Bronchial epithelial cell (primary cell): ENCODE results near the gene KHDC1L. TPM values are rescaled to one million over a fixed set of nuclear protein-coding genes. Genes with fewer than 3 reads are reported as not detected.
A peak's percentile ranks its signal among the peaks of the same experiment; 100 is the strongest.
"Not testable (repeated sequence)": the region's sequence is repeated elsewhere in the genome, so short reads cannot be mapped to it uniquely, and the experiment has no call there.

ENCODE experiments used
- DNase-seq: peaks from one replicate; pipeline ENCODE4 v3.0.0-alpha.2; 2010; ENCODE audit warnings: low read depth
- FAIRE-seq: peaks from 2 replicates; lab custom pipeline; 2011; peaks lifted over from hg19 to GRCh38; lab: Jason Lieb, UNC
- H3K27me3 ChIP-seq: 2 replicates; pipeline ENCODE4 v1.5.1; 2011; ENCODE audit warnings: low read length; ENCODE audit not compliant: control insufficient read depth, insufficient read depth
- H3K36me3 ChIP-seq: 2 replicates; pipeline ENCODE4 v1.5.1; 2011; ENCODE audit warnings: low read length; ENCODE audit not compliant: control insufficient read depth, insufficient read depth
- H3K4me3 ChIP-seq: 2 replicates; pipeline ENCODE4 v1.5.1; 2011; ENCODE audit warnings: mild to moderate bottlenecking, low read depth, low read length, control low read depth
- CTCF ChIP-seq: IDR thresholded peaks from 2 replicates; pipeline ENCODE4 v1.5.1; 2011; ENCODE audit warnings: mild to moderate bottlenecking, moderate library complexity, low read length, control low read depth, inconsistent platforms; ENCODE audit not compliant: insufficient read depth, severe bottlenecking
- total RNA-seq: library from RNA; depleted of rRNA; stranded (reverse); fragments of >200 nt; gene quantifications from 2 replicates; pipeline ENCODE4 v1.2.1, GENCODE V29; 2014

The KHDC1L gene
- total RNA-seq, 1 donor from 2014 or later = not detected

DNA sequence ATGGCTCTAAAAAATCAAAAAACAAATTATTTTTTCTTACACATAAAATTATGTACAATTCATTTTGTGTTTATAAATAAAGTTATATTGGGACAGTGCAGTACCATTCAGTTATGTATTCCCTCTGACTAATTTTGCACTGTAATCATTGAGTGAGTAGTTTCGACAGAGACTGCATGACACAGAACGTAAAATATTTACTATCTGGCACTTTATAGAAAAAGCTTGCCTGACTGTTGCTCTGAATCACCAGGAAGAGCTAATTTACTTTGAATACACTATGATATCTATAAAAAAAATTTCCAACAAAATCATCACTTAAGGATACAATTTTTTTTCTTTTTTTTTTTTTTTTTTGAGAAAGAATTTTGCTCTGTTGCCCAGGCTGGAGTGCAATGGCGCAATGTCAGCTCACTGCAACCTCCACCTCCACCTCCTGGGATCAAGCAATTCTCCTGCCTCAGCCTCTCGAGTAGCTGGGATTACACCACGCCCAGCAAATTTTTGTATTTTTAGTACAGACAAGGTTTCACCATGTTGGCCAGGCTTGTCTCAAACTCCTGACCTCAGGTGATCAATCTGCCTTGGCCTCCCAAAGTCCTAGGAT, 11.0 kb upstream of the KHDC1L start:
- FAIRE-seq = no peak
- Histone ChIP-seq H3K36me3 (no peaks in the 10 kb centered on the region), H3K27me3 (no peaks in the 10 kb centered on the region), H3K4me3 (no peak overlapping the region)
- peak; percentile 97 for DNase-seq
- no peak for TF ChIP-seq CTCF

GRCh38 chr6:73234733-73235132, 9.4 kb upstream of the KHDC1L start:
- no peak for FAIRE-seq
- Histone ChIP-seq H3K27me3 (no peaks in the 10 kb centered on the region), H3K36me3 (no peaks in the 10 kb centered on the region), H3K4me3 (no peak overlapping the region)
- no peak for TF ChIP-seq CTCF
- peak; percentile 93 for DNase-seq

- not testable (repeated sequence) for FAIRE-seq, H3K27me3 ChIP-seq, DNase-seq, H3K36me3 ChIP-seq, H3K4me3 ChIP-seq
These were observed 8.7 kb upstream of the KHDC1L start for GRCh38 chr6:73233971-73234370.

- no peak for TF ChIP-seq CTCF
- no peak for FAIRE-seq
These were observed 7.8 kb upstream of the KHDC1L start for GRCh38 chr6:73233048-73233447.

GRCh38 chr6:73231986-73232391, 6.7 kb upstream of the KHDC1L start:
- no peak overlapping the region for H3K4me3 ChIP-seq
- FAIRE-seq = no peak
- no peaks in the 10 kb centered on the region for H3K36me3 ChIP-seq
- no peak for TF ChIP-seq CTCF
- no peaks in the 10 kb centered on the region for H3K27me3 ChIP-seq
- peak; percentile 57 for DNase-seq

More at GRCh38 chr6:73233048-73233447, 7.8 kb upstream of the KHDC1L start:
- DNase-seq = no peak
- no peaks in the 10 kb centered on the region for H3K27me3 ChIP-seq
- no peaks in the 10 kb centered on the region for H3K36me3 ChIP-seq
- H3K4me3 ChIP-seq = no peak overlapping the region

DNA sequence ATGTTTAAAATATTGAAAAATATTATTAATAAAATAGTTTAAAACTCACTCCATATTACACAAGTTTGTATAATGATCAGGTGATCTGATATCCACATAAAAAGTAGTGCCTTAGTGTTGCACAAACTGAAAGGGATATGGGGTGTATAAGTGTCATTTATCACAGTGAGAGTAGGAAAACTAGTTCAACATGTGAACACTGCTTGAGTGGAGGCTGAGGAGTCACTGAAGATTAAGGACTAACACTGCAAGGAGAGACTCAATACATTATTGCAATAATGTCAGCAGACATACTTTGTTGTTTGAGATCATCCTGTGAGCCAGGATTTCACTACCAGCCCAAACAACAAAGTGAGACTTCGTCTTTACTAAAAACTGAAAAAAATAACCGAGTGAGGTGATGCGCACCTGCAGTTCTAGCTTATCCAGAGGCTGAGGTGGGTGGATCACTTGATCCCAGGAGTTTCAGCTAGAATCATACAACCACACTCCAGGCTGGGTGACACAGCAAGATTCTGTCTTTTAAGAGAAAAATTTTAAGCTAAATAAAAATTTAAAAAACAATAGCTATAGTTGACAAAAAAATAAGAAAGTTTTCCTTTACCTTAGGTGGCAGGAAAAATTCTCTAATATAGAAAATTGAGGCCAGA, 2.4 kb upstream of the KHDC1L start:
- Histone ChIP-seq H3K27me3 (no peaks in the 10 kb centered on the region), H3K4me3 (no peak overlapping the region), H3K36me3 (no peaks in the 10 kb centered on the region)
- no peak for TF ChIP-seq CTCF
- no peak for FAIRE-seq
- DNase-seq = no peak
